ENCODE results near the gene SRF.

SRF gene

GRCh38 chr6:43146709-43147688 lies 24.1 kb upstream of the SRF start:
- Histone ChIP-seq H3K27ac (no peak overlapping the region), H3K27me3 (ENCODE audit: control insufficient read depth, insufficient read depth, low read length) (no peaks in the 10 kb centered on the region), H3K79me2 (no peaks in the 10 kb centered on the region), H3K4me1 (peaks cover 3% of the 10 kb centered on the region), H2AFZ (no peak overlapping the region), H3K36me3 (ENCODE audit: control insufficient read depth, insufficient read depth, low read length) (no peaks in the 10 kb centered on the region), H3K4me3 (ENCODE audit: low read depth, low read length) (no peak overlapping the region), H3K4me2 (ENCODE audit: low read length) (no peak overlapping the region), H3K9me3 (ENCODE audit: control insufficient read depth, low read length) (no peaks in the 10 kb centered on the region), H3K9ac (no peak overlapping the region)
- no peak for TF ChIP-seq CTCF (IDR thresholded peaks at IDR 0.05)

- peaks cover 3% of the 10 kb centered on the region for H3K4me1 ChIP-seq
- no peak overlapping the region for H3K4me2 ChIP-seq (ENCODE audit: low read length)
- H3K4me3 ChIP-seq (ENCODE audit: low read depth, low read length) = no peak overlapping the region
- no peaks in the 10 kb centered on the region for H3K36me3 ChIP-seq (ENCODE audit: control insufficient read depth, insufficient read depth, low read length)
- no peaks in the 10 kb centered on the region for H3K27me3 ChIP-seq (ENCODE audit: control insufficient read depth, insufficient read depth, low read length)
- no peaks in the 10 kb centered on the region for H3K79me2 ChIP-seq
- no peak overlapping the region for H2AFZ ChIP-seq
- no peaks in the 10 kb centered on the region for H3K9me3 ChIP-seq (ENCODE audit: control insufficient read depth, low read length)
- TF ChIP-seq CTCF (IDR thresholded peaks at IDR 0.05) = no peak
- no peak overlapping the region for H3K9ac ChIP-seq
- no peak overlapping the region for H3K27ac ChIP-seq
Observed at GRCh38 chr6:43147691-43148477, 23.2 kb upstream of the SRF start.

- TF ChIP-seq CTCF (IDR thresholded peaks at IDR 0.05) = no peak
- Histone ChIP-seq H3K27ac (no peak overlapping the region), H3K9ac (no peak overlapping the region), H3K4me1 (no peaks in the 10 kb centered on the region), H3K4me2 (ENCODE audit: low read length) (no peak overlapping the region), H3K27me3 (ENCODE audit: control insufficient read depth, insufficient read depth, low read length) (no peaks in the 10 kb centered on the region), H3K36me3 (ENCODE audit: control insufficient read depth, insufficient read depth, low read length) (no peaks in the 10 kb centered on the region), H3K4me3 (ENCODE audit: low read depth, low read length) (no peak overlapping the region), H3K79me2 (no peaks in the 10 kb centered on the region), H3K9me3 (ENCODE audit: control insufficient read depth, low read length) (no peaks in the 10 kb centered on the region), H2AFZ (no peak overlapping the region)
Observed at GRCh38 chr6:43149265-43149664, 21.8 kb upstream of the SRF start.

GRCh38 chr6:43150051-43150751 lies 20.9 kb upstream of the SRF start:
- Histone ChIP-seq H3K9me3 (ENCODE audit: control insufficient read depth, low read length) (no peaks in the 10 kb centered on the region), H3K27me3 (ENCODE audit: control insufficient read depth, insufficient read depth, low read length) (no peaks in the 10 kb centered on the region), H3K4me1 (no peaks in the 10 kb centered on the region), H2AFZ (no peak overlapping the region), H3K4me3 (ENCODE audit: low read depth, low read length) (no peak overlapping the region), H3K27ac (no peak overlapping the region), H3K79me2 (no peaks in the 10 kb centered on the region), H3K9ac (no peak overlapping the region), H3K36me3 (ENCODE audit: control insufficient read depth, insufficient read depth, low read length) (no peaks in the 10 kb centered on the region), H3K4me2 (ENCODE audit: low read length) (no peak overlapping the region)
- TF ChIP-seq CTCF (IDR thresholded peaks at IDR 0.05) = no peak
